Heart left ventricle (tissue), 16 donors: ENCODE data around the gene SPPL2C. TPM values are rescaled to one million over a fixed set of nuclear protein-coding genes. Genes with fewer than 3 reads are reported as not detected.

ENCODE experiments used
- ATAC-seq, 4 donors: fragments of 200-7000 bp; cut with Tn5 transposase; one replicate each; pipeline ENCODE4 v1.9.1; 2020 to 2022; ENCODE audit warnings: moderate library complexity in 4 of 4, mild to moderate bottlenecking in 3 of 4, moderate number of reproducible peaks in 1 of 4
- DNase-seq, 5 donors: peaks; one replicate each; pipeline ENCODE4 v3.0.0-alpha.2; 2020
- H3K27ac ChIP-seq, 12 donors: fragments of 200-600 bp; sonication (generic) in 4 of 12; one replicate each; pipeline versions ENCODE4 v1.5.0 to v1.8.0; 2016 to 2022; ENCODE audit warnings: mild to moderate bottlenecking in 2 of 12
- H3K27me3 ChIP-seq, 9 donors: fragments of 200-600 bp; sonication (generic) in 2 of 9; one replicate each; pipeline versions ENCODE4 v1.5.1 to v1.8.0; 2016 to 2022; ENCODE audit warnings: mild to moderate bottlenecking in 3 of 9
- H3K36me3 ChIP-seq, 9 donors: fragments of 200-600 bp; sonication (generic) in 2 of 9; one replicate each; pipeline versions ENCODE4 v1.5.0 to v1.8.0; 2018 to 2022; ENCODE audit warnings: mild to moderate bottlenecking in 2 of 9
- H3K4me1 ChIP-seq, 12 donors: fragments of 200-600 bp; sonication (generic) in 4 of 12; one replicate each; pipeline versions ENCODE4 v1.5.0 to v1.8.0; 2016 to 2022; ENCODE audit warnings: mild to moderate bottlenecking in 3 of 12
- H3K4me3 ChIP-seq, 12 donors: fragments of 200-600 bp; sonication (generic) in 4 of 12; one replicate each; pipeline versions ENCODE4 v1.5.0 to v1.8.0; 2017 to 2022; ENCODE audit warnings: mild to moderate bottlenecking in 9 of 12, moderate library complexity in 4 of 12
- H3K9me3 ChIP-seq, 12 donors: fragments of 200-600 bp; sonication (generic) in 4 of 12; one replicate each; pipeline versions ENCODE4 v1.5.0 to v1.8.0; 2016 to 2022; ENCODE audit warnings: mild to moderate bottlenecking in 1 of 12
- POLR2A ChIP-seq, 2 donors: fragments of 450-650 bp; IDR thresholded peaks; one replicate each; pipeline ENCODE4 v1.6.1; 2017; ENCODE audit warnings: antibody characterized with exemption in 2 of 2, mild to moderate bottlenecking in 2 of 2, moderate library complexity in 2 of 2
- WGBS, 4 donors: extraction: QIAGEN DNeasy Blood & Tissue Kit in 2 of 4; methylation state at CpG; one replicate each; pipeline versions ENCODE4 v1.1.5 to v1.1.7; 2013 to 2018; 5-methylcytosine and 5-hydroxymethylcytosine counted together
- intact Hi-C, 10 donors: fragments of 100-400 bp; cut with DNase I; formaldehyde crosslinking; loops; one replicate each; pipeline versions ENCODE4 v1.11.1 to v1.14.2; 2022
- polyA plus RNA-seq, 2 donors: library from polyadenylated mRNA; stranded (reverse); fragments of 200-250 nt; gene quantifications; one replicate each; pipeline ENCODE4 v1.2.3, GENCODE V29; 2013
- total RNA-seq, 9 donors: library from RNA; depleted of rRNA in 2 of 9; stranded (reverse); fragments of >200 nt in 2 of 9; fragmentation: NEBNext Ultra II Directional in 3 of 9; extraction: Animal tissue kit (Norgen Biotek cat#: 25700) in 3 of 9; gene quantifications; one replicate each; pipeline versions ENCODE4 v1.1.0 to v1.2.4, GENCODE V29; 2016 to 2023
- TF ChIP-seq, protein P1 (sequence below), 12 donors: fragments of 200-600 bp; sonication (generic) in 4 of 12; IDR thresholded peaks; one replicate each; pipeline versions ENCODE4 v1.5.0 to v1.8.0; 2018 to 2022; ENCODE audit warnings: antibody characterized with exemption in 12 of 12, mild to moderate bottlenecking in 5 of 12
- donor health status: ischemic (EF 13 %, LVEDD 7.1; RV severe dilation, severe dysfunction).
- donor health status: healthy with polysubstance abuse.
- donor health status: DM: no; HTN: yes; CAD: no.
- donor health status: DM: no; HTN: no; CAD: no.
- donor health status: ischemic (EF 25% LVEDD 6.9; RV normal size, moderate dysfunction).
- donor health status: ischemic (EF 25% LVEDD 5.7; RV mildly dilated, moderate dysfunction).
- donor health status: healthy.
- donor health status: DM: yes; HTN: yes; CAD: no.
- donor health status: ischemic (EF 35%, LVEDD 5.7; RV mildly dilated, moderate dysfunction).
- donor health status: nonischemic (EF 11% LVEDD 7.7; RV severe dilation, severe dysfunction).
- donor health status: DM: yes; HTN: yes; CAD: no.
- donor health status: PGD.
- donor health status: ischemic (EF 29% LVEDD 5.4; RV normal size, mild dysfunction).
- donor health status: nonischemic (EF 23%, LVEDD 6.1; RV moderate dilation, normal function).

SPPL2C gene
- total and polyA plus RNA-seq, 11 donors, result not detected

DNA sequence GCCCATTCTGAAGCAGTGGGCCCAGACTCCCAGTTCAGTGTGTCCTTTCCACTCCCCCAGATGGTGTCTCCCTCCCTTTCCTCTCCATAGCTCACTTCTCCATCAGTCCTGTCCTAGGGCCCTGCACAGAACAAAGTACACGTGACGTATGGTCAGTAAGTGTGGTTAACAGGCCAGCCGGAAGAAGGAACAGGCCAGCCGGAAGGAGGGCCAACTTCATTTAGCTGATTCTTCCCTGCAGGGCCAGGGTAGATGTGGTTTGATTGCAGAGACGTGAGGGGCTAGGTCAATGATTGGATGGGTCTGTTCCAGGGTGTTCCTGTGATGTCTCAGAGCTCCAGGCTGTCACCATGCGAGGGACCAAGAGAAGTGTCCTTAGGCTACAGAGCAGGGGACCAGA lies 28.9 kb upstream of the SPPL2C start:
- intact Hi-C loops, result no loop called here
- no peak for ATAC-seq
- Histone ChIP-seq H3K4me1 (peaks cover 0 to 7% (median 0%) of the 10 kb centered on the region in 12 donors), H3K27ac (no peak overlapping the region), H3K9me3 (no peaks in the 10 kb centered on the region), H3K27me3 (peaks cover 0 to 7% (median 0%) of the 10 kb centered on the region in 9 donors), H3K36me3 (no peaks in the 10 kb centered on the region), H3K4me3 (no peak overlapping the region)
- DNase-seq, result no peak
- 82 to 85% (median 84%) methylated on average over 6 of the region's 6 CpGs for WGBS, 4 donors
- no peak for TF ChIP-seq POLR2A (IDR thresholded peaks at IDR 0.05)
- TF ChIP-seq, protein P1, sequence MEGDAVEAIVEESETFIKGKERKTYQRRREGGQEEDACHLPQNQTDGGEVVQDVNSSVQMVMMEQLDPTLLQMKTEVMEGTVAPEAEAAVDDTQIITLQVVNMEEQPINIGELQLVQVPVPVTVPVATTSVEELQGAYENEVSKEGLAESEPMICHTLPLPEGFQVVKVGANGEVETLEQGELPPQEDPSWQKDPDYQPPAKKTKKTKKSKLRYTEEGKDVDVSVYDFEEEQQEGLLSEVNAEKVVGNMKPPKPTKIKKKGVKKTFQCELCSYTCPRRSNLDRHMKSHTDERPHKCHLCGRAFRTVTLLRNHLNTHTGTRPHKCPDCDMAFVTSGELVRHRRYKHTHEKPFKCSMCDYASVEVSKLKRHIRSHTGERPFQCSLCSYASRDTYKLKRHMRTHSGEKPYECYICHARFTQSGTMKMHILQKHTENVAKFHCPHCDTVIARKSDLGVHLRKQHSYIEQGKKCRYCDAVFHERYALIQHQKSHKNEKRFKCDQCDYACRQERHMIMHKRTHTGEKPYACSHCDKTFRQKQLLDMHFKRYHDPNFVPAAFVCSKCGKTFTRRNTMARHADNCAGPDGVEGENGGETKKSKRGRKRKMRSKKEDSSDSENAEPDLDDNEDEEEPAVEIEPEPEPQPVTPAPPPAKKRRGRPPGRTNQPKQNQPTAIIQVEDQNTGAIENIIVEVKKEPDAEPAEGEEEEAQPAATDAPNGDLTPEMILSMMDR (IDR thresholded peaks at IDR 0.05), result no peak

DNA sequence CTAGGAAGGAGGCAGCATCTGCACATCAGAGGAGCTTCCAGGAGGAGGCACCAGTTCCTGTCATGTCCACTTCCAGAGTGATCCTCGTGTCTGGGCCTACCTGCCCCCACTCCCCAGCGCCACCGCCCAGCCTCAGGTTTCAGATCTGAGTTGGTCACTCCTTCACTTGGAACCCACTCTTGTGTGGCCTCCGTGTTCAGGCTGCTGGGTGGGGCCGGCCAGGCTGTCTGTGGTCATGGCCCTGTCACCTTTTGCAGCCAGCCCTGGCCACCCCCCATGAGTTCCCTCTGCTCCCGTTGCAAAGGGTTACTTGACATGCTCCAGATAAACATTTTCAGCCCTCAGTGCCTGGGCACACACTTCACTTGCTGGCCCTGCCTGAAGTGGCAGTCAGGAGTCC lies 26.6 kb upstream of the SPPL2C start:
- Histone ChIP-seq H3K4me3 (no peak overlapping the region), H3K27me3 (peaks cover 0 to 3% (median 0%) of the 10 kb centered on the region in 9 donors), H3K4me1 (peaks cover 0 to 7% (median 0%) of the 10 kb centered on the region in 12 donors), H3K36me3 (no peaks in the 10 kb centered on the region), H3K9me3 (no peaks in the 10 kb centered on the region), H3K27ac (no peak overlapping the region)
- no peak for DNase-seq
- intact Hi-C loops, result no loop called here
- TF ChIP-seq, protein P1 (IDR thresholded peaks at IDR 0.05), result no peak
- no peak for TF ChIP-seq POLR2A (IDR thresholded peaks at IDR 0.05)
- no peak for ATAC-seq
- WGBS, 4 donors, result 42 to 64% (median 59%) methylated on average over 3 to 6 of the region's 6 CpGs

DNA sequence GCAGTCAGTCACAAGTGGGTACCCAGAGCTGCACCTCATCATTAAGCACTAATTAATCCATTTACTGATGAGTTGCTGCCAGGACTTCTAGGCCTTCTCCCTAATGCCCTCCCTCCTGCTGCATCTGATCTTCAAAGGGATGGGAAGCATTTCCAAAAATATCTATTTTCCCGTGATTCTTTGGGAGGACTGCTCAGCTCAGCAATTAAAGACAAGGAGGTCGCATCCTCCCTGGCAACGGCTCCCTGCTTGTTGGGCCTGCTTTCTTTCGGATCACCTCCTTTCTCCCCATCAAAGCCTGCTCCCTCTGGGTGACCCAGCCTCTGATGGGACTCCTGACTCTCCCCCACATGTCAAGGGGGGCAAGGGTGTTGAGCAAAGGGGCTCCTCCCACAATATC lies 26.0 kb upstream of the SPPL2C start:
- Histone ChIP-seq H3K9me3 (no peaks in the 10 kb centered on the region), H3K27me3 (peaks cover 0 to 9% (median 0%) of the 10 kb centered on the region in 9 donors), H3K4me3 (no peak overlapping the region), H3K27ac (no peak overlapping the region), H3K4me1 (peaks cover 0 to 7% (median 0%) of the 10 kb centered on the region in 12 donors), H3K36me3 (no peaks in the 10 kb centered on the region)
- intact Hi-C loops, result no loop called here
- no peak for TF ChIP-seq POLR2A (IDR thresholded peaks at IDR 0.05)
- TF ChIP-seq, protein P1 (IDR thresholded peaks at IDR 0.05), result no peak
- 59 to 66% (median 63%) methylated on average over 4 of the region's 4 CpGs for WGBS, 4 donors
- ATAC-seq (no peak), DNase-seq (no peak)

DNA sequence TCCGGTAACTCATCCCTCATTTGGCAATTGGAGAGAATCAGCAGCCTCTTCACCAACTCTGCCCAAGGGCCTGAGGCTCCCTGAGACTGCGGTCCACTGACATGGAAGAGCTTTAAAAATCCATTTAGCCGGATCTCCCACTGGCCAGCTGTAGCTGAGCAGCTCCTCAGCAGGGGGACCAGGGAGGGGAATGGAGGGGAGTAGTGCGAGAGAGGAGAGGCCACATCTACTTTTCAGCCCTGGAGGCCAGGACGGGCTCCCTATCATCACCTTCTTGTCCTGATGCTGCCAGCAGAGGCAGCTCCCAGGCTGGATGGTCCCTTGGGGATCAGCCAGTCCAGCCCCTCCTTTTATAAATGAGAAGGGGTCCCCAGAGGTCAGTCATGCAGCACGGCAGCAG lies 25.0 kb upstream of the SPPL2C start:
- TF ChIP-seq, protein P1 (IDR thresholded peaks at IDR 0.05), result no peak
- TF ChIP-seq POLR2A (IDR thresholded peaks at IDR 0.05), result no peak

More for the DNA sequence above, 25.0 kb upstream of the SPPL2C start:
- Histone ChIP-seq H3K27ac (no peak overlapping the region), H3K9me3 (no peaks in the 10 kb centered on the region), H3K4me3 (no peak overlapping the region), H3K4me1 (peaks cover 0 to 5% (median 0%) of the 10 kb centered on the region in 12 donors), H3K27me3 (peaks cover 0 to 14% (median 0%) of the 10 kb centered on the region in 9 donors), H3K36me3 (no peaks in the 10 kb centered on the region)
- no peak for ATAC-seq
- 63 to 72% (median 68%) methylated on average over 5 to 6 of the region's 6 CpGs for WGBS, 4 donors
- intact Hi-C loops, result no loop called here
- DNase-seq, result no peak
